ENCODE results near the gene ACCS.

The ACCS gene

DNA sequence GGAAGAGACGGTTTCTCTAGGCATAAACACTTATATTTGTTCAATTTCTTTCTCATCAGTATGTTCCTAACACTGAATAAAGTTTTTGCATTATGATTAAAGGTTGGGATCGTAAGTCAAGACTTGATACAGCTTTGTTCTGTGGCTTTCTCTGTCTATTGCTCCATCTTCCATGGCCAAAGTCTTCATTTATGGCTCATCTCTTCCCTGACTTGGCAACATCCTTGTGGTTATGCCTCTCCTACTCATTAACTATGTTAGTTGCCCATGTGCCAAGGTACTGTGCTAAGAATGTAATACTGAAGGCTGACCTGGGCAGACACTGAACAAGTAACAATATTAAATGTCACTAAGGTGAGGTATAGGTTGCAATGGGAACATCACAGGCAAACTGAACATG is 19.9 kb upstream of the ACCS start:
- no peak for DNase-seq

GRCh38 chr11:44047298-44047697 is 18.8 kb upstream of the ACCS start:
- DNase-seq = no peak

GRCh38 chr11:44047931-44048431 is 18.1 kb upstream of the ACCS start, which contains the start of gene ACCSL:
ACCSL (plus strand) TSS chr11:44047981; CDS start chr11:44048037, 56 bp downstream.
- DNase-seq = no peak

- DNase-seq = no peak
Observed at GRCh38 chr11:44049832-44050231, 16.2 kb upstream of the ACCS start.

DNA sequence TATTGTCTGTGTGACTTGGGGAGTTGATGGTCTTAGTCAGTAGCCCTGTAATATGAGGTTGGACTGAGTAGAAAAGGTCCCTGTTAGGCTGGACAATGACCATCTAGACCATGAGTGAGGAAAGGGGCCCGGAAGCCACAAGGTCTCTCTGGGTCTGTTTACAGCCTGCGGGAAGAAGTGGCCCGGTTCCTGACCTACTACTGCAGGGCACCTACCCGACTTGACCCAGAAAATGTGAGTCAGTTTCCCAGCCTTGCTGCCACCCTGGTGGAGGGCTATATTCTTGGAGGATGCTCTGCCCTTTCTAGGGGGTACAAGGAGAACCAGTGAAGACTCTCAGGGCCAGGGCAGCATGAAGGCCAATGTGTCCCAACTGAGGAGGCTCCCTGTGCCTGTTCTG is 14.9 kb upstream of the ACCS start:
- DNase-seq = no peak

- DNase-seq = no peak
Observed at GRCh38 chr11:44057340-44057739, 8.7 kb upstream of the ACCS start.

GRCh38 chr11:44058275-44058674 is 7.8 kb upstream of the ACCS start:
- no peak for DNase-seq

- no peak for DNase-seq
Observed at GRCh38 chr11:44065161-44065661, 859 bp upstream of the ACCS start.

- DNase-seq = no peak
Observed at GRCh38 chr11:44066732-44067141, 667 bp downstream of the ACCS start.

GRCh38 chr11:44067266-44067665 is 1.2 kb downstream of the ACCS start:
- DNase-seq = no peak

GRCh38 chr11:44068180-44068579 is 2.1 kb downstream of the ACCS start:
- DNase-seq = no peak

DNA sequence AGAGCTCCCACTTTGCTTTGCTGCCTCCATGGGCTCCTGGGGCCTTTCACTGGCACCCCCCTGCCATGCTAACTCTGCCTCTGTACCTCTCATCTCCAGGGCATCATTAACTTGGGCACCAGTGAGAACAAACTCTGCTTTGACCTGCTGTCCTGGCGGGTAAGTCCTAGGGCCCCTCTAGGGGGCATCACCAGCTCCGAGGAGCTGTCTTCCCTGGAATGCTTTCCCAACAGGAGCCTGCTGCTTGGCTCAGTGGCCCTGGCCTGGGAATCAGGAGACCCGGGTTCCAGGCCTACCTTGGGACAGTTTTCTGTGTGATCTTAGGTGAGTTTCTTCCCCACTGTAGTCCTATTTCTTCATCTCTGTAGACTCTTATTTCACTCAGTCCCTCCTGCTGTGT is 5.1 kb downstream of the ACCS start:
- DNase-seq = no peak

DNA sequence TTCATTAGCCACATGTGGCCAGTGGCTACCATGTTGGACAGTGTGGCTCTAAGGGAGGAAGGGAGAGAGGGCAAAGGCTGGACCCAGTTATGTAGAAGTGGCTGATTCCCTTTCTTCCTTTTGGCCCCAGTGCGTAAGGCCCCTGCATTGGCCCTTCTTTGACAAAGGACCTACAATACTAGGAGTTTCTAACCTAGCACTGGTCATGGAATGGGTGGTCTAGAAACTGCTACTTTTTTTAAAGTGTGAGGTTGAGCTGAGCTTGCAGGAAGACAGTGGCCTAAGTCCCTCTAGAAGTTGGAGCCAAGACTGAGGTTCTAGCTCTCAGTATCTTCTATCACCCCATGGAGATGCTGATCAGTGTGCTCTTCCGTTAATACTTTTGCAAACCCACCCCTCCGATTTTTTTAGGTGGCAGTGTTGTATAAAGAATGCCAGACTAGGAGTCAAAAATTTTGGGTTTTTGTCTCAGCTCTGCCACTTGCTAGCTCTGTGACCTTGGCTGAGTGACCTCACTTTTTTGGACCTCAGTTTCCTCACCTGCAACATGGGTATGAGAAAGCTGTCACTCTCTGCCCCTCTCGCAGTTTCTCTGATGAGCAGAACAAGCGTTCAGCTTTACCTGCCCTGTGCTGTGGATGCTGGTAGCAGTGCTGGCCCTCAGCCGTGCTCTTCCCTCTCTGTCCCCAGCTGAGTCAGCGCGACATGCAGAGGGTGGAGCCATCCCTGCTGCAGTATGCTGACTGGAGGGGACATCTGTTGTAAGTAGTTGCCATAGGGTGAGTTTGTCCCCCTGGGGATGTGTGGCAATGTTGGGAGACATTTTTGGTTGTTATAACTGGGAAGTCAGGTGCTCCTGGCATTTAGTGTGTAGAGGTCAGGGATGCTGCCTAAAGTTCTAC is 6.9 kb downstream of the ACCS start:
- no peak for DNase-seq

DNA sequence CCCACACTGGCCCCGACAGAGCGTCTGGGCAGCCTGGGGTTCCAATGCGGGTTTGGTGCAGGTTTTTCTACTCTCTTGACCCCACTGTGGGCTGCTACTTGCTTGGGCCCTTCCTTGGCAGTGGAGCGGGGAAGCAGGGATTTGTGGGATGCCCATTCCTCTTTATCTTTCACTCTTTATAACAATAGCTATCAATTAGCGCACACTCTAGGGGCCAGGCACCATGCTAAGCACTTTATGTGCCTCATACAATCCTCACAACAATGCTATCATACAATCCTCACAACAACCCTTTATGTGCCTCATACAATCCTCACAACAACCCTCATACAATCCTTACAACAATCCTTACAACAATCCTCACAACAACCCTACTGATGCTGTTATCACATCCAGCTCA is 12.7 kb downstream of the ACCS start:
- DNase-seq = no peak

DNA sequence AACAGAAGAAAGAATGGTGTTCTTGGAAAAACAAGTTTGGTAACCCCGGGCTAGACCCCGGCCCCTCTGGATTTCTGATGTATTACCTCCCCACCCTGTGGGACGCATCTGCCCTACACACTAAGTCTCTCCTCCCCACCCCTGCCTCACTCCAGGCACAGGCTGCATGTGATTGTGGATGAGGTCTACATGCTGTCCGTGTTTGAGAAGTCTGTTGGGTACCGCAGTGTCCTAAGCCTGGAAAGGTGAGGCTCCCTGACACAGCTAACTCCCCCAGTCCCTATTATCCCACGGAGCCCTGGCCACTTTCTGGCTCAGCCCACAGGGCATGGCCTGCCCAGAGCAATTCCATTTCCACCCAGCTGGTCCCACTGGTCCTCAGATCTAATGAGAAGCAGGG is 13.3 kb downstream of the ACCS start:
- no peak for DNase-seq

DNA sequence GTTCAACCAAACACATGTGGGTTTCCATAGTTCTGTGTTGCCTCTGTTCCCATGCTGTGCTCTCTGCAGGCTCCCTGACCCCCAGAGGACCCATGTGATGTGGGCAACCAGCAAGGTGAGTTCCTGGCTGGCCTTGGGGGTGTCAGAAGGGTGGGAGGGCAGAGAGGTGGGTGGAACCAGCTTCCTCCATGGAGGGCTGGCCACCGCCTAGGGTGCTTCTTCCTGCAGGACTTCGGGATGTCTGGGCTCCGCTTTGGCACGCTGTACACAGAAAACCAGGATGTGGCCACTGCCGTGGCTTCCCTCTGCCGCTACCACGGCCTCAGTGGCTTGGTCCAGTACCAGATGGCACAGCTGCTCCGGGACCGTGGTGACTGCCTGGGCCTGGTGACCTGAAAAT is 14.9 kb downstream of the ACCS start:
- no peak for DNase-seq

DNA sequence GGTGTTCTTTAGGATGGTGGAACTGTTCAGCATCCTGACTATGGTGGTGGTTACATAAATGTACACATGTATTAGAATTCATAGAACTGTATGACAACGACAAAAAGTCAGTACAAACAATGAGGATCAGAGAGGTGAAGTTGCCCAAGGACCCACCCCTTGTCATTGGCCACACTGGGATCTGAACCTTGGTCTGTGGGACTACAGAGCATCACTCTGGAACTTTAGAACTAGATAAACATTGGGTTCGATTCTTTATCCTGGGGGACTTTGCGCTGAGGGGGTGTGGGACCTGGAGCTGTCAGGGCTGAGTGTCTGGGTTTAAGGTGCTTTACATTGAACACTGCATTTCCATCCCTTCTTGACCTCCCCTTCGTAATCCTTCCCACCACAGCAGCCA is 16.6 kb downstream of the ACCS start:
- no peak for DNase-seq

- DNase-seq = no peak
Observed at GRCh38 chr11:44083433-44083832, 17.4 kb downstream of the ACCS start.

- no peak for DNase-seq
Observed at GRCh38 chr11:44083906-44084305, 17.8 kb downstream of the ACCS start.

GRCh38 chr11:44085330-44085729 is 19.3 kb downstream of the ACCS start:
- no peak for DNase-seq

DNA sequence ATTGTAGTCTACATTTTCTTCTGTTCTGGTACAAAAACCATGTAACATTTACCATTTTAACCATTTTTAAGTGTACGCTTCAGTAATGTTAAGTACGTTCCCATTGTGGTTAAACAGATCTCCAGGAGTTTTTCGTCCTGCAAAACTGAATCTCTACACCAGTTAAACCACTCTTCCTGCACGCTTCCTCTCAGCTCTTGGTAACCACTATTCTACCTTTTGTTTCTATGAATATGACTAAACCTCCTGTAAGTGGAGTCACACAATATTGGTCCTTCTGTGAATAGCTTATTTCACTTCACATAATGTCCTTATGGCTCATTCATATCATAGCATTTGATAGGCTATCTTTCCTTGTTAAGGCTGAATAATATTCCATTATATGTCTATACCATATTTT is 22.3 kb downstream of the ACCS start:
- DNase-seq = no peak

- DNase-seq = no peak
Observed at GRCh38 chr11:44088871-44089270, 22.8 kb downstream of the ACCS start.

- no peak for DNase-seq
Observed at GRCh38 chr11:44090539-44090938, 24.5 kb downstream of the ACCS start.

- DNase-seq = peak; percentile 82
Observed at GRCh38 chr11:44094260-44094868, 28.3 kb downstream of the ACCS start.
